GM19043 (cell line): Measurements from ENCODE around the gene SLC7A4.
A peak's percentile ranks its signal among the peaks of the same experiment; 100 is the strongest.

Experiments used
- ATAC-seq: cut with Tn5 transposase; IDR thresholded peaks from one replicate; pipeline ENCODE4 v1.9.1; 2021; ENCODE audit warnings: low read depth; ENCODE audit not compliant: unreplicated experiment

Gene SLC7A4

DNA sequence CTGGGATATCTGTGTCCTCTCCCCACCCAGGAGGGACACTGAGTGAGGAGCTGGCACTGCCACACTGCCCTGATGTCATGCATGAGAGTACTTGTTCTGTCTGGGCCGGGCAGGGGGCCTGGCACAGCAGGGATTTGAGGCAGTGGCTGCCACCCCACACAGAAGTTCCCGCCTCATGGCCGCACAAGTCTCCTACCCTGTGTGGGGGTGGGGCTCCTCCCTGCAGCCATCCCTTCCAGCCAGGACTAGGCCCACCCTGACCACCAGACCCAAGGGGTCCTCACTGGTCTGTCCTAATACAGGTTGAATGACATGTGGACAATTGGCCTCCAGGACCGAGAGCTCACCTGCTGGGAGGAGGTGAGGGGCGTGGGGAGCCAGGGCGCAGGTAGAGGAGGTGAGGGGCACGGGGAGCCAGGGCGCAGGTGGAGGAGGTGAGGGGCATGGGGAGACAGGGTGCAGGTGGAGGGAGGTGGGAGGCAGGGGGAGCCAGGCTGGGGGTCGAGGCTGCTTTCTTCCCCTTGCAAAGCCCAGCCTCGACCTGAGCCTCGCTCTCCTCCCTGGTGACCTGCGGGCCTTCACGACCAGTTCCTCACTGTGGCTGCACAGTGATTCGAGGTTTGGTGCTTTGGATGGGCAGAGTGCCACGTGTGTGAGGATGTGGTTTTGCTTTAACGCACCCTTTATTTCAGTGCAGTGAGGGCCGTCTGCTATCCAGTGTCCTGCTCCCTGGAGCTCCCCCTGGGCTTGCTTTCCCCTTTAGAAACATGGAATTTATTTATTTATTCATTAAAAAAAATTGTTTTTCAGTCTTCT lies 42.8 kb downstream of the SLC7A4 start:
- ATAC-seq = no peak

DNA sequence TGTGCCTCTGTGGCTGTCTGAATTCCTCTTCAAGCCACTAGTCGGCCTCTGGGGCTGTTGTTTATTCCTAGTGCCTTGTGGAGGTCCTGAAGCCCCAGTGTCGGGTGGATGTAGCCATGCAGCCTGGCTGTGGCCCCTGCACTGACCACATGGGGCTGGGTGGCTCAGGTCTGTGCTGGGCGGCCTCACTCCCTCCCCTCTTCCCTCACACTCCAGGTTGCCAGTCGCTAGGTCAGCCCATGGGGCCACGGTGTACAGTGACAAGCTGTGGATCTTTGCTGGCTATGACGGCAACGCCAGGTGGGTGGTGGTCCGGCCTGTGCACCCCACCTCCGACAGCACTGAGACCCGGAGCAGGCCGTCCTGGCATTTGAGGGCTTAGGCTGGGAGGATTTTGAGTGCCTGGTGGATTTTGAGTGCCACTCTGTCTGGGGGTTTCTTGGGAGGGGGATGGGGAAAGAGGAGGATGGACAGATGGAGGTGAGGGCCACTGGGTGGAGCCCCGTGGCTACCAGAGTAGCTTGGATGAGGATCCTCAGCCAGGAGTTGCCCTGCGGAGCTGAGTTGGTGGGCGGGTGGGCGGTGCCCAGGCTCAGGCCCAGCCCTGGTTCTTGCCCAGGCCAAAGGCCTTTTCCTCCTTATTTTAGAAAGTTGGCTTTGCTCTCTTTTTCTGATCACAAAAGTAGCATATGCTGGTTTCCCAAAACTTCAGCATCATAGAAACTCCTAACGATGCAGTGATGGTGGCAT lies 43.6 kb downstream of the SLC7A4 start:
- no peak for ATAC-seq

- ATAC-seq = no peak
Measured at GRCh38 chr22:20987375-20987774, 45.0 kb downstream of the SLC7A4 start.

DNA sequence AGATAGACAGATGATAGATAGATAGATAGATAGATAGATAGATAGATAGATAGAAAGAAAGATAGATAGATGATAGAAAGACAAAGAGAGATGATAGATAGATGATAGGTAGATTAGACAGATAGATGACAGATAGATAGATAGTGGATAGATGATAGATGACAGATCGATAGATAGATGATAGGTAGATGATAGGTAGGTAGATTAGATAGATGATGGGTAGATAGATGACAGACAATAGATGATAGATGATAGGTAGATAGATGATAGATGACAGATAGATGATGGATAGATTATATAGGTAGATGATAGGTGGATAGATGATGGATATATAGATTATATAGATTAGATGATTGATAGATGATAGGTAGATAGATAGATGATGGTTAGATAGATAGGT lies 46.0 kb downstream of the SLC7A4 start:
- no peak for ATAC-seq

DNA sequence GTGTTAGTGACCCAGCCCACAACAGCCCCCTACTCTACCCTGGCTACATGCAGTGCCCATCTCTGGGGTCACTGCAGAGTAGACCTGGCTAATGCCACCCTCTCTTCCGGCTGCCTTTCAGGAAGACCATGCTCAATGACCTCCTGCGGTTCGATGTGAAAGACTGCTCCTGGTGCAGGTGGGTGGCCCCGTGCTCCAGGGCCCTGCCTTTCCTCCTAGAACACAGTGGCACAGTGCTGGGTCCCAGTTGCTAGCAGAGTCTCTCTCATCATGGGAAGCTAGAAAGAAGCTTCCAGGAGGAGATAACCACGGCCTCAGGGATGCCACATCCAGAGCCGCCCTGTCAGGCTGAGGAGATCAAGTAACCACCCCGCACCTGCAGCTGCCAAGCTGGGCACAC lies 46.6 kb downstream of the SLC7A4 start:
- no peak for ATAC-seq

DNA sequence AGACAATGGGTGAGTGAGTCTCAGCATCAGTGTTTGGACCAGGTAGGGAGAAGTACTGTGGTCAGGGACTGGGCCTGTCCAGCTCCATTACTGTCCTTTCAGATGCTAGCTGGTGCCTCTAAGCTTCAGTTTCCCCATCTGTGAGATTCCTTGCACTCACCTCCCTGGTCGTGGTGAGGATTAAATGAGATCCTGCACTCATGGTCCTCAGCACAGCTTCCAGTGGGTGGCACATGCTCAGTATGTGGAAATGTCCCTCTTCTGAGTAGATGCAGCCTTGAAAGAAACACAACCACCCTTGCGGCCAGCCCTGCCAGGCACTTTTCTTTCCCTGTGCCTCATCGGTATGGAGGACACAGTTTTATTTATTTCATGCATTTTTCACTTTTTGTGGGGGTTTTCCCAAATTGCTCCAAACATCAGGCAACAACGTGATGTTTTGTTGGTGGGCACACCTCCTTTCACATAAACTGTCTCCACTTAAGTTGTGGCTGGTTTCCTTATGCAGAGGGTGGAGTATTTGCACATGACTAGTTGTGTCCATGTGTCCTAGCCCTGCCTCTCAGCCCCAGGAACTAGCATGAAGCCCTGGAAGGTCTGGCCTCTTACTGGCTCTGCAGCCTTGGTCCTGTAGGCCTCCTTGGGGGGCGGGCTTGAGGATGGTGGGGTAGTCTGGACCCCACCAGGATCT lies 49.1 kb downstream of the SLC7A4 start:
- ATAC-seq = no peak

- ATAC-seq = no peak
Measured at GRCh38 chr22:20982563-20982882, 49.8 kb downstream of the SLC7A4 start.

DNA sequence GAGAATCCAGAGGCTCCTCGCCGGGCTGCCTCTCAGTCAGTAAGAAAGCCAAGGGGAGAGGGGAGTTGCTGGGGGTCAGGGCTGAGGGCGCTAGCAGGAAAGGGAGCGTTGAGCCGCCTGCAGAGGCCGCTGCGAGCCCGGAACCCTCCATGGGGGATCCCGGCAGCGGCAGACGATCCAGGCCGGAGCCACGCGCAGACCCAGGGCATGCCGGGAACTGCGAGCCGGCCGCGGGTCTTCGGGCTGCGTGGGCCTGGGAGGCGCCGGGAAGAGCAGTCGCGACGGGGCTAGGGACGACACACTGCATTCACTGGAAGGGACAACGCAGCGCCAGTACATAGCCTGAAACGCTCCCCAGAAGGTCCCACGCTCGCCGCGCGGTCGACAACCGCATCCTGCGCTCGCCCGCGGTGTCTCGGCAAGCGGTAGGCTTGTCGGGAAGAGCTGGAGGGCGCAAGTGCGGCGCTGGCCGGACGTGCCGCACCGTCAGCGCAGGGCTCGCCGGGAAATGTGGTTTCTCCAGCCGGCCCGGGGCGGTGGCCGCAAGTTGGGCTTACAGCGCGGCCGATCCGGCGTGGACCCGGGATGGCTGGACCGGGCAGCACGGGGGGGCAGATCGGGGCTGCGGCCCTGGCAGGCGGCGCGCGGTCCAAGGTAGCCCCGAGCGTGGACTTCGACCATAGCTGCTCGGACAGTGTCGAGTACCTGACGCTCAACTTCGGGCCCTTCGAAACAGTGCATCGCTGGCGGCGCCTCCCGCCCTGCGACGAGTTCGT lies 50.4 kb downstream of the SLC7A4 start, which contains the start of gene LZTR1:
LZTR1 (plus strand) TSS at position 511 of the 776 bp plus-strand sequence; CDS start at position 586, 75 bp downstream.
- peak; percentile 66 for ATAC-seq

- no peak for ATAC-seq
Measured at GRCh38 chr22:20980938-20981722, 51.2 kb downstream of the SLC7A4 start.

- ATAC-seq = no peak
Measured at GRCh38 chr22:20980523-20980922, 51.8 kb downstream of the SLC7A4 start.

DNA sequence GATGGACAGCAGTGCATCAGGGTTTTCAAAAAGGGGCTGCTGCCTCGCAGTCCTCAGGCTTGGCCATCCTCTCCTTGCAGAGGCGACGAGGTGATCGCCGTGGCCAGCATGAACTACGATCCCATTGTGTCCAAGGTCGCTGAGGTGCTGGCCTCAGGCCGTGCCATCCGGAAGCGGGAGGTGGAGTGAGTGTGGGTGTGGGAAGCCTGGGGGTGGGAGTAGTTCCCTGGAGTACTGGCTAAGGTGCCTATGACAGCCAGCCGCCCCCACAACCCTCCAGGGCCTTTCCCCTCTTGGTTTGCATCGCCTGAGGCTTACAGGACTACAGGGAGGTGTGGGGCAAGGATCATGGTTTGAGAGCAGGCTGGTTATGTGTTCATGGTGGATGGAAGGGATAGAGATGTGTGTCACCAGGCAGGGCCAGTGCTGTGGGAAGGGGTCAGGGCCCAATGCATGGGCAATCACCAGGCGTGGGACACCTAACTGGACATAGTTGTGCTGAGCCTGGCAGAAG lies 52.4 kb downstream of the SLC7A4 start:
- ATAC-seq = no peak

- no peak for ATAC-seq
Measured at GRCh38 chr22:20979243-20979809, 53.0 kb downstream of the SLC7A4 start.
